ENCODE results near the gene LRWD1. TPM values are rescaled to one million over a fixed set of nuclear protein-coding genes. Genes with fewer than 3 reads are reported as not detected.
A peak's percentile ranks its signal among the peaks of the same experiment; 100 is the strongest.
"Not testable (repeated sequence)": the region's sequence is repeated elsewhere in the genome, so short reads cannot be mapped to it uniquely, and the experiment has no call there.

Gene LRWD1
- total RNA-seq, 1 experiment from 2014 or later: 39.5 TPM

- H3K27me3 ChIP-seq (ENCODE audit: insufficient read depth, low read length); H4K20me1 ChIP-seq (ENCODE audit: insufficient read depth); H3K9me2 ChIP-seq (ENCODE audit: insufficient read depth); H3K9ac ChIP-seq (ENCODE audit: low read length); H3K4me2 ChIP-seq (ENCODE audit: low read length); H3K4me3 ChIP-seq (replicated peaks in 1 of 2; ENCODE audit: low read depth in 1 of 2, low read length in 2 of 2); DNase-seq (ENCODE audit: low read depth, low spot score); H3K36me3 ChIP-seq (ENCODE audit: control insufficient read depth in 1 of 2, insufficient read depth in 2 of 2, low read length in 2 of 2); H3K4me1 ChIP-seq (ENCODE audit: control insufficient read depth in 1 of 2, insufficient read depth in 2 of 2, low read length in 2 of 2); CTCF ChIA-PET; intact Hi-C loops (cut with micrococcal nuclease); H2AFZ ChIP-seq (ENCODE audit: low read depth, low read length, poor library complexity, severe bottlenecking); POLR2A ChIA-PET; H3K9me3 ChIP-seq (ENCODE audit: control insufficient read depth in 1 of 2, insufficient read depth in 1 of 2, low read depth in 1 of 2, low read length in 2 of 2); BruUV-seq (replicated peaks); RAD21 ChIA-PET (ENCODE audit: low non-redundant PET in 1 of 2, low total read pairs in 2 of 2, uncharacterized antibody in 2 of 2, unreplicated experiment in 2 of 2); H3K27ac ChIP-seq (ENCODE audit: low read depth, low read length); H3K79me2 ChIP-seq (ENCODE audit: insufficient read depth, low read length): not testable (repeated sequence)
- ATAC-seq: peak; percentile 61
Observed at GRCh38 chr7:102493220-102493935, 28.6 kb downstream of the LRWD1 start.

DNA sequence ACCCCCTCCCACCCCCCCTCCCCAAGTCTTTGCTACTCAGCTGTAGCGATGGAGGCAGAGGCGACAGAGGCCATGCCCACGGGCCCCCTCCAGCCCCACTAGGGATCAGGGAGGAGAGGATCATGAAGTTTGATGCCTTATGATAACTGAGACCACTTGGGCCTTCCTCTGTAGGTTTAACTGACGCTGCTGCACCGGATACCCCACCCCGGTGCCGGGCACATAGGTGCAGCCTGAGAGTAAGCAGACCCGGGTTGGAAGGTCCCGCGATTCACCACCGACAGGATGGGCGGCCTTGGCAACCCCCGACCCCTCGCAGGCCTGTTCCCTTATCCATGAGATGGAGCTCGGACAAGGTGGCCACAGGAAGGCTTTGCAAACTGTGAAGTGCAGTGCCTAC lies 29.2 kb downstream of the LRWD1 start:
- BruUV-seq (replicated peaks); DNase-seq (ENCODE audit: low read depth, low spot score); POLR2A ChIA-PET; H3K9ac ChIP-seq (ENCODE audit: low read length); H3K79me2 ChIP-seq (ENCODE audit: insufficient read depth, low read length); H3K9me3 ChIP-seq (ENCODE audit: control insufficient read depth in 1 of 2, insufficient read depth in 1 of 2, low read depth in 1 of 2, low read length in 2 of 2); H3K9me2 ChIP-seq (ENCODE audit: insufficient read depth); H3K27me3 ChIP-seq (ENCODE audit: insufficient read depth, low read length); ATAC-seq; H3K36me3 ChIP-seq (ENCODE audit: control insufficient read depth in 1 of 2, insufficient read depth in 2 of 2, low read length in 2 of 2); H3K4me1 ChIP-seq (ENCODE audit: control insufficient read depth in 1 of 2, insufficient read depth in 2 of 2, low read length in 2 of 2); intact Hi-C loops (cut with micrococcal nuclease); H3K27ac ChIP-seq (ENCODE audit: low read depth, low read length); H3K4me3 ChIP-seq (replicated peaks in 1 of 2; ENCODE audit: low read depth in 1 of 2, low read length in 2 of 2); H3K4me2 ChIP-seq (ENCODE audit: low read length); RAD21 ChIA-PET (ENCODE audit: low non-redundant PET in 1 of 2, low total read pairs in 2 of 2, uncharacterized antibody in 2 of 2, unreplicated experiment in 2 of 2); H4K20me1 ChIP-seq (ENCODE audit: insufficient read depth); H2AFZ ChIP-seq (ENCODE audit: low read depth, low read length, poor library complexity, severe bottlenecking); CTCF ChIA-PET: not testable (repeated sequence)

DNA sequence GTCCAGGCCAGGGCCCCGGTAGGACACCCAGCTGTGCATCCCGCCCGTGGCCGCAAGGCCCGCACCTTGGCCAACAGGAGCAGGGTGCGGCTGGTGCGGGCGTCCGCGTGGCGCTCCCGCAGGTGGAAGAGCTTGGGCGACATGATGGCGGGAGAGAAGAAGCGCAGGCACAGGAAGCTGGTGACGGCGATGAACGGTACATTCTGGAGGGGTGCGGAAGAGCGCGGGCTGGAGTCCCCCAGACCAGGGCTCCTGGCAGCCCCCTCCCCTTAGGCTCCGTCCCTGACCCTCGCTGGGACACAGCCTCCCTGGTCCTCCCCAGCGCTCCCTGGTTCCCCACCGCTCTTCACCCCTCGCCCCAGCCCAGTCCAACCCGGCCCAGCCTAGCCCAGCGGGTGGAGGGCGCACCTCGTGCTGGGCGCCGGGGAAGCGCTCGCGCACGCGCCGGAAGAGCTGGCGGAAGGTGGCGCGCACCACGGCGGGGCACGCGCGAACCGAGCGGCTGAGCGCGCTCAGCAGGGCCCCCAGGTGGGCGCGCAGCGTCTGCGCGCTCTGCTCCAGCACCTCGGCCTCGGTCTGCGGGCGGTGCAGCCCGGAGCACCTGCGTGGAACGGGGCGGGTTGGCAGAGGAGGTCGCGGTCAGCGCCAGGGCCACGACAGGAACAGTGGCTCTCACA lies 29.8 kb downstream of the LRWD1 start:
- BruUV-seq (replicated peaks); H3K9me3 ChIP-seq (ENCODE audit: control insufficient read depth in 1 of 2, insufficient read depth in 1 of 2, low read depth in 1 of 2, low read length in 2 of 2); H3K4me1 ChIP-seq (ENCODE audit: control insufficient read depth in 1 of 2, insufficient read depth in 2 of 2, low read length in 2 of 2); H4K20me1 ChIP-seq (ENCODE audit: insufficient read depth); ATAC-seq; H3K27me3 ChIP-seq (ENCODE audit: insufficient read depth, low read length); H3K79me2 ChIP-seq (ENCODE audit: insufficient read depth, low read length); H3K9ac ChIP-seq (ENCODE audit: low read length); intact Hi-C loops (cut with micrococcal nuclease); H2AFZ ChIP-seq (ENCODE audit: low read depth, low read length, poor library complexity, severe bottlenecking); POLR2A ChIA-PET; H3K36me3 ChIP-seq (ENCODE audit: control insufficient read depth in 1 of 2, insufficient read depth in 2 of 2, low read length in 2 of 2); H3K9me2 ChIP-seq (ENCODE audit: insufficient read depth); H3K4me2 ChIP-seq (ENCODE audit: low read length); H3K27ac ChIP-seq (ENCODE audit: low read depth, low read length); CTCF ChIA-PET; H3K4me3 ChIP-seq (replicated peaks in 1 of 2; ENCODE audit: low read depth in 1 of 2, low read length in 2 of 2); RAD21 ChIA-PET (ENCODE audit: low non-redundant PET in 1 of 2, low total read pairs in 2 of 2, uncharacterized antibody in 2 of 2, unreplicated experiment in 2 of 2); DNase-seq (ENCODE audit: low read depth, low spot score): not testable (repeated sequence)

- H3K9me2 ChIP-seq (ENCODE audit: insufficient read depth); H3K79me2 ChIP-seq (ENCODE audit: insufficient read depth, low read length); CTCF ChIA-PET; H3K36me3 ChIP-seq (ENCODE audit: control insufficient read depth in 1 of 2, insufficient read depth in 2 of 2, low read length in 2 of 2); H3K4me2 ChIP-seq (ENCODE audit: low read length); H3K9ac ChIP-seq (ENCODE audit: low read length); H4K20me1 ChIP-seq (ENCODE audit: insufficient read depth); H3K27me3 ChIP-seq (ENCODE audit: insufficient read depth, low read length); H3K9me3 ChIP-seq (ENCODE audit: control insufficient read depth in 1 of 2, insufficient read depth in 1 of 2, low read depth in 1 of 2, low read length in 2 of 2); H3K4me3 ChIP-seq (replicated peaks in 1 of 2; ENCODE audit: low read depth in 1 of 2, low read length in 2 of 2); BruUV-seq (replicated peaks); DNase-seq (ENCODE audit: low read depth, low spot score); H2AFZ ChIP-seq (ENCODE audit: low read depth, low read length, poor library complexity, severe bottlenecking); POLR2A ChIA-PET; RAD21 ChIA-PET (ENCODE audit: low non-redundant PET in 1 of 2, low total read pairs in 2 of 2, uncharacterized antibody in 2 of 2, unreplicated experiment in 2 of 2); ATAC-seq; H3K4me1 ChIP-seq (ENCODE audit: control insufficient read depth in 1 of 2, insufficient read depth in 2 of 2, low read length in 2 of 2); H3K27ac ChIP-seq (ENCODE audit: low read depth, low read length); intact Hi-C loops (cut with micrococcal nuclease): not testable (repeated sequence)
Observed at GRCh38 chr7:102496861-102497260, 32.1 kb downstream of the LRWD1 start.

Data from HCT116 (cell line).